Endodermal cell (in vitro differentiated cells): ENCODE results near the gene STK39. TPM values are rescaled to one million over a fixed set of nuclear protein-coding genes. Genes with fewer than 3 reads are reported as not detected.
"Not testable (repeated sequence)": the region's sequence is repeated elsewhere in the genome, so short reads cannot be mapped to it uniquely, and the experiment has no call there.

Experiments used
- DNase-seq: peaks from one replicate; pipeline ENCODE4 v3.0.0-alpha.2; 2017
- H3K27ac ChIP-seq: 2 replicates; pipeline ENCODE4 v1.5.1; 2013; ENCODE audit warnings: mild to moderate bottlenecking, low read depth, low read length, moderate library complexity
- H3K27me3 ChIP-seq: 2 replicates; pipeline ENCODE4 v1.6.1; 2013; ENCODE audit warnings: mild to moderate bottlenecking, low read length, moderate library complexity; ENCODE audit not compliant: insufficient read depth, control insufficient read depth, poor library complexity, severe bottlenecking
- H3K36me3 ChIP-seq: 2 replicates; pipeline ENCODE4 v1.7.0; 2013; ENCODE audit warnings: mild to moderate bottlenecking, low read length, moderate library complexity; ENCODE audit not compliant: control insufficient read depth, insufficient read depth
- H3K4me1 ChIP-seq: one replicate; pipeline ENCODE4 v1.7.0; 2013; ENCODE audit warnings: low read length; ENCODE audit not compliant: control insufficient read depth, insufficient read depth
- H3K4me3 ChIP-seq: 2 replicates; pipeline ENCODE4 v1.5.1; 2013; ENCODE audit warnings: mild to moderate bottlenecking, low read length, moderate library complexity
- H3K9ac ChIP-seq: 2 replicates; pipeline ENCODE4 v1.6.1; 2013; ENCODE audit warnings: mild to moderate bottlenecking, low read length, moderate library complexity; ENCODE audit not compliant: poor library complexity, severe bottlenecking; ENCODE audit errors: extremely low read depth
- H3K9me3 ChIP-seq: 2 replicates; pipeline ENCODE4 v1.6.1; 2013; ENCODE audit warnings: mild to moderate bottlenecking, low read length, moderate library complexity; ENCODE audit not compliant: control insufficient read depth
- H3K27ac Mint-ChIP-seq: 2 replicates; pipeline ENCODE4 v1.8.0; 2020; ENCODE audit warnings: mixed read lengths
- H3K27me3 Mint-ChIP-seq: 2 replicates; pipeline ENCODE4 v1.8.0; 2021; ENCODE audit warnings: mild to moderate bottlenecking, mixed read lengths; ENCODE audit not compliant: insufficient read depth
- H3K36me3 Mint-ChIP-seq: 2 replicates; pipeline ENCODE4 v1.8.0; 2020; ENCODE audit warnings: low read depth, mixed read lengths
- H3K4me1 Mint-ChIP-seq: 2 replicates; pipeline ENCODE4 v1.8.0; 2020; ENCODE audit warnings: mixed read lengths
- H3K4me3 Mint-ChIP-seq: 2 replicates; pipeline ENCODE4 v1.8.0; 2020; ENCODE audit warnings: mild to moderate bottlenecking, moderate library complexity, mixed read lengths
- H3K9me3 Mint-ChIP-seq: 2 replicates; pipeline ENCODE4 v1.8.0; 2020; ENCODE audit warnings: mild to moderate bottlenecking, mixed read lengths
- WGBS, 2 experiments: methylation state at CpG; one replicate each; pipeline versions ENCODE4 v1.1.5 to v1.1.7; 2013; ENCODE audit warnings: missing lambda C conversion rate in 2 of 2, mixed read lengths in 1 of 2; ENCODE audit not compliant: insufficient coverage in 1 of 2, insufficient read length in 1 of 2; 5-methylcytosine and 5-hydroxymethylcytosine counted together
- total RNA-seq, 2 donors: library from RNA; stranded (reverse); fragmentation: NEBNext Ultra II Directional in 1 of 2; extraction: Animal tissue kit (Norgen Biotek cat#: 25700) in 1 of 2; gene quantifications; 2 replicates in 1 of 2; 3 replicates in 1 of 2; pipeline ENCODE4 v1.2.1, GENCODE V29; 2021
- TF ChIP-seq, protein P1 (sequence below): fragments of 200-600 bp; sonication (generic); conservative IDR thresholded peaks from 2 replicates; pipeline ENCODE4 v1.5.0; 2021; ENCODE audit warnings: antibody characterized with exemption, mild to moderate bottlenecking

Gene STK39
- total RNA-seq, 2 donors from 2014 or later: 22.3 to 31.5 TPM

- no peaks in the 10 kb centered on the region for H3K27me3 Mint-ChIP-seq
- no peak overlapping the region for H3K4me3 Mint-ChIP-seq
- WGBS, 2 experiments: 91% methylated on average over 1 of the region's 2 CpGs; no CpG with 5 or more reads in 1 of the 2 experiments
- no peak overlapping the region for H3K27ac Mint-ChIP-seq
- H3K27me3 ChIP-seq: no peaks in the 10 kb centered on the region
- no peaks in the 10 kb centered on the region for H3K9me3 Mint-ChIP-seq
- no peak overlapping the region for H3K27ac ChIP-seq
- no peaks in the 10 kb centered on the region for H3K9me3 ChIP-seq
- no peak overlapping the region for H3K4me3 ChIP-seq
- peaks cover 16% of the 10 kb centered on the region for H3K4me1 Mint-ChIP-seq
- H3K4me1 ChIP-seq: peaks cover 7% of the 10 kb centered on the region
- H3K36me3 ChIP-seq: no peaks in the 10 kb centered on the region
- no peak for DNase-seq
- TF ChIP-seq, protein P1, sequence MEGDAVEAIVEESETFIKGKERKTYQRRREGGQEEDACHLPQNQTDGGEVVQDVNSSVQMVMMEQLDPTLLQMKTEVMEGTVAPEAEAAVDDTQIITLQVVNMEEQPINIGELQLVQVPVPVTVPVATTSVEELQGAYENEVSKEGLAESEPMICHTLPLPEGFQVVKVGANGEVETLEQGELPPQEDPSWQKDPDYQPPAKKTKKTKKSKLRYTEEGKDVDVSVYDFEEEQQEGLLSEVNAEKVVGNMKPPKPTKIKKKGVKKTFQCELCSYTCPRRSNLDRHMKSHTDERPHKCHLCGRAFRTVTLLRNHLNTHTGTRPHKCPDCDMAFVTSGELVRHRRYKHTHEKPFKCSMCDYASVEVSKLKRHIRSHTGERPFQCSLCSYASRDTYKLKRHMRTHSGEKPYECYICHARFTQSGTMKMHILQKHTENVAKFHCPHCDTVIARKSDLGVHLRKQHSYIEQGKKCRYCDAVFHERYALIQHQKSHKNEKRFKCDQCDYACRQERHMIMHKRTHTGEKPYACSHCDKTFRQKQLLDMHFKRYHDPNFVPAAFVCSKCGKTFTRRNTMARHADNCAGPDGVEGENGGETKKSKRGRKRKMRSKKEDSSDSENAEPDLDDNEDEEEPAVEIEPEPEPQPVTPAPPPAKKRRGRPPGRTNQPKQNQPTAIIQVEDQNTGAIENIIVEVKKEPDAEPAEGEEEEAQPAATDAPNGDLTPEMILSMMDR: no peak
- peaks cover 3% of the 10 kb centered on the region for H3K36me3 Mint-ChIP-seq
- H3K9ac ChIP-seq: no peak overlapping the region
These were observed 203.2 kb downstream of the STK39 start for GRCh38 chr2:168044176-168044575.

DNA sequence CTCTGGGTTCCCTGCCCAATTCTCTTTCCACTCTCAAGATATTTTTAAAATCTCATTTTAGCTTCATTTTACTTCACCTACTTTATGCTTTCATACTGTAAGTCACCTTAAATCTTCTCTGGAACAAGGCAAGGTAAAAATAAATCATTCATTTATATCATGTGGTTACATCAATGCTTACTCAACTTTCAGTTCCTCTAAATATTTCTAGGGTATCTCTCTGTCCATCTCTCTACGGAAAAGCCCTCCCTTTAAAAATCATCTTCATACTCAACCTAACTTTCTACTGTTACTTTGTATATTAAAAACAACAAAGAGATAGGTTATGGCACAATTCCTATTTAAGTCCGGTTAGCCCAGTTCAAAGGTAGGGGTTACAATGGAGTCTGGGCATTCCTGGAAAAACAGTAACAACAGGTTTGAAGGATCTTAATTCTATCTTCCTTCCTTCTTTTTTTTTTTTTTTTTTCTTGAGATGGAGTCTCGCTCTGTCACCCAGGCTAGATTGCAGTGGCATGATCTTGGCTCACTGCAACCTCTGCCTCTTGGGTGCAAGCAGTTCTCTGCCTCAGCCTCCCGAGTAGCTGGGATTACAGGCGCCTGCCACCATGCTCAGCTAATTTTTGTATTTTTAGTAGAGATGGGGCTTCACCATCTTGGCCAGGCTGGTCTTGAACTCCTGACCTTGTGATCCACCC lies 205.1 kb downstream of the STK39 start:
- not testable (repeated sequence) for H3K9me3 ChIP-seq, H3K36me3 ChIP-seq, H3K9me3 Mint-ChIP-seq

DNA sequence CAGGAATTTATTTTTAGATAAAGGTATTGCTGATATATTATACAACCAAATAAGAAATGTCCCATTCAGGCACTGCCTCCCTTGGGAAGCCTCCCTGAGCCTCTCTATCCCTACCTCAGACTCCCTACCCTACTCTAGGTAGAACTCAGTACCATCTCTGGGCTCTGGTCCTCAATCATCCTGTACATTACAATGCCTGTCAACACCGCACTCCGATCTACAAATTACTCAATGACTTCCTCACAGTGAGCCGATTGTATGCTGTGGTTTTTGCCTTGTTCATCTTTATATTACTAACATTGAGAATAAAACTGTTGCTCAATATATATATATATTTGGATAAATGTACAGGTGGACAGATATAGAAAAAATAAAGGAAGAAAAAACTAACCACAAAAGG lies 207.5 kb downstream of the STK39 start:
- no peak for DNase-seq
- no peak overlapping the region for H3K4me3 ChIP-seq
- H3K9ac ChIP-seq: no peak overlapping the region
- Mint-ChIP-seq H3K27ac (no peak overlapping the region), H3K36me3 (no peaks in the 10 kb centered on the region), H3K4me3 (no peak overlapping the region), H3K9me3 (no peaks in the 10 kb centered on the region), H3K27me3 (no peaks in the 10 kb centered on the region), H3K4me1 (peaks cover 9% of the 10 kb centered on the region)
- no peak overlapping the region for H3K27ac ChIP-seq
- H3K36me3 ChIP-seq: no peaks in the 10 kb centered on the region
- TF ChIP-seq, protein P1: no peak
- 93% methylated on average over 3 of the region's 3 CpGs; no CpG with 5 or more reads in 1 of the 2 experiments for WGBS, 2 experiments
- peaks cover 4% of the 10 kb centered on the region for H3K4me1 ChIP-seq
- H3K27me3 ChIP-seq: no peaks in the 10 kb centered on the region
- no peaks in the 10 kb centered on the region for H3K9me3 ChIP-seq

More for the DNA sequence above, 205.1 kb downstream of the STK39 start:
- H3K4me3 ChIP-seq, H3K4me1 Mint-ChIP-seq, H3K4me3 Mint-ChIP-seq, H3K36me3 Mint-ChIP-seq, H3K9ac ChIP-seq, H3K27me3 Mint-ChIP-seq, H3K27me3 ChIP-seq, DNase-seq, H3K4me1 ChIP-seq, H3K27ac Mint-ChIP-seq, H3K27ac ChIP-seq: not testable (repeated sequence)
- WGBS, 2 experiments: 96 to 100% methylated on average over 1 to 5 of the region's 5 CpGs
